Measurements from ENCODE around the gene REP15.

- no peak for TF ChIP-seq POLR2AphosphoS5 (IDR thresholded peaks at IDR 0.05)
- no peak for TF ChIP-seq CTCF (IDR thresholded peaks at IDR 0.05)
Observed at GRCh38 chr12:27657296-27657695, 39.0 kb upstream of the REP15 start.
